Measurements from ENCODE around the gene EXOC3L2. TPM values are rescaled to one million over a fixed set of nuclear protein-coding genes. Genes with fewer than 3 reads are reported as not detected.

EXOC3L2 gene
- total and polyA plus RNA-seq, 2 of the 8 experiments (the other 6 are each of a cell fraction or from before 2014, with no cell fraction given) = 1.4 to 1.6 TPM

GRCh38 chr19:45202637-45203036, 42.6 kb downstream of the EXOC3L2 start:
- Histone ChIP-seq H4K91ac (replicated peaks; ENCODE audit: insufficient read length, low read length) (no peak overlapping the region), H3K79me2 (ENCODE audit: control insufficient read depth in 1 of 2, insufficient read depth in 2 of 2, low read length in 2 of 2) (no peaks in the 10 kb centered on the region), H2BK15ac (ENCODE audit: low read length) (no peak overlapping the region), H2BK5ac (ENCODE audit: low read depth, low read length) (no peak overlapping the region), H3K18ac (ENCODE audit: extremely low read depth, low read length) (no peak overlapping the region), H3K27me3 (replicated peaks in 1 of 4; ENCODE audit: control insufficient read depth in 3 of 4, extremely low read depth in 1 of 4, insufficient read depth in 3 of 4, low read length in 3 of 4) (no peaks in the 10 kb centered on the region), H3K79me1 (ENCODE audit: low read depth, low read length) (no peaks in the 10 kb centered on the region), H3K9ac (replicated peaks in 1 of 4; ENCODE audit: extremely low read depth in 1 of 4, low read depth in 3 of 4, low read length in 3 of 4) (no peak overlapping the region), H3K4me2 (ENCODE audit: insufficient read depth in 1 of 2, low read depth in 2 of 2, low read length in 2 of 2) (no peak overlapping the region), H4K5ac (ENCODE audit: insufficient read length, low read depth, low read length) (no peak overlapping the region), H3K27ac (ENCODE audit: low read depth, low read length) (no peak overlapping the region), H3K23ac (ENCODE audit: insufficient read length) (no peak overlapping the region), H3K36me3 (ENCODE audit: control insufficient read depth in 2 of 4, insufficient read depth in 4 of 4, low read length in 3 of 4) (no peaks in the 10 kb centered on the region), H3K4me3 (ENCODE audit: extremely low read depth in 1 of 4, insufficient read depth in 2 of 4, low read depth in 3 of 4, low read length in 4 of 4) (no peak overlapping the region), H2BK120ac (replicated peaks; ENCODE audit: low read depth, low read length) (no peak overlapping the region), H3K4ac (replicated peaks; ENCODE audit: insufficient read length, low read depth, low read length) (no peak overlapping the region), H2BK20ac (ENCODE audit: low read length) (no peak overlapping the region), H3K9me3 (ENCODE audit: insufficient read depth in 2 of 2, low read depth in 1 of 2, low read length in 1 of 2) (no peaks in the 10 kb centered on the region), H3K56ac (replicated peaks; ENCODE audit: insufficient read length, low read depth, low read length) (no peak overlapping the region), H2AK5ac (ENCODE audit: low read depth, low read length) (no peak overlapping the region), H3K23me2 (ENCODE audit: low read depth, low read length) (no peaks in the 10 kb centered on the region), H3K4me1 (replicated peaks in 1 of 4; ENCODE audit: control insufficient read depth in 3 of 4, insufficient read depth in 4 of 4, low read length in 3 of 4) (no peaks in the 10 kb centered on the region), H4K8ac (ENCODE audit: extremely low read depth, insufficient read depth, low read length) (no peak overlapping the region), H2AFZ (ENCODE audit: low read length) (no peak overlapping the region), H4K20me1 (replicated peaks in 1 of 2; ENCODE audit: control insufficient read depth in 1 of 2, insufficient read depth in 2 of 2, low read length in 2 of 2) (no peaks in the 10 kb centered on the region), H2BK12ac (ENCODE audit: low read depth, low read length) (no peak overlapping the region), H3K14ac (ENCODE audit: insufficient read length) (no peak overlapping the region)
- no peak for FAIRE-seq
- ChIA-PET POLR2A (ENCODE audit: partially characterized antibody) (interaction anchor here (1.5 kb wide), 1 partner anchor 46 kb away, joined by 4 read pairs; no protein-coding TSS in a partner anchor), CTCF (ENCODE audit: partially characterized antibody) (interaction anchor here (1.0 to 8.3 kb wide), 5 partner anchors 9 to 134 kb away, joined by 3 to 106 read pairs (median 7); partner anchors contain the start of gene EXOC3L2)
- DNase-seq (ENCODE audit: low read depth in 1 of 2, low spot score in 2 of 2) = no peak
- WGBS, 2 experiments (ENCODE audit: extremely low coverage in 1 of 2, insufficient coverage in 1 of 2, insufficient read length in 1 of 2, insufficient replicate concordance in 2 of 2, low coverage in 1 of 2, low lambda C conversion rate in 2 of 2, missing lambda C conversion rate in 1 of 2) = 91% methylated on average over 6 of the region's 6 CpGs; no CpG with 5 or more reads in 1 of the 2 experiments
- TF ChIP-seq HDAC2 (IDR thresholded peaks at IDR 0.05; ENCODE audit: borderline replicate concordance in 1 of 2, low read depth in 2 of 2, low read length in 2 of 2) (no peak), HDAC6 (IDR thresholded peaks at IDR 0.05; ENCODE audit: low read depth, low read length) (no peak), FOSL1 (IDR thresholded peaks at IDR 0.05; ENCODE audit: insufficient read depth, low read depth, low read length) (no peak), POU5F1 (IDR thresholded peaks at IDR 0.05; ENCODE audit: low read depth, low read length) (no peak), BRCA1 (IDR thresholded peaks at IDR 0.05; ENCODE audit: low read depth, low read length) (no peak), POLR2A (IDR thresholded peaks at IDR 0.05; ENCODE audit: control extremely low read depth in 1 of 2, low read depth in 2 of 2, low read length in 2 of 2) (no peak), TBP (IDR thresholded peaks at IDR 0.05; ENCODE audit: low read depth, low read length) (no peak), TAF1 (IDR thresholded peaks at IDR 0.05; ENCODE audit: low read depth, low read length) (no peak), SIN3A (conservative IDR thresholded peaks at IDR 0.05 in 1 of 2, IDR thresholded peaks at IDR 0.05 in 1 of 2; ENCODE audit: low read depth in 1 of 2, low read length in 2 of 2) (no peak), JUND (IDR thresholded peaks at IDR 0.05; ENCODE audit: low read length) (no peak), RAD21 (IDR thresholded peaks at IDR 0.05 in 1 of 2, conservative IDR thresholded peaks at IDR 0.05 in 1 of 2; ENCODE audit: low read depth in 2 of 2, low read length in 2 of 2) (no peak), KDM4A (IDR thresholded peaks at IDR 0.05; ENCODE audit: low read depth, low read length, severe bottlenecking) (no peak)
- TF ChIP-seq, protein P1, sequence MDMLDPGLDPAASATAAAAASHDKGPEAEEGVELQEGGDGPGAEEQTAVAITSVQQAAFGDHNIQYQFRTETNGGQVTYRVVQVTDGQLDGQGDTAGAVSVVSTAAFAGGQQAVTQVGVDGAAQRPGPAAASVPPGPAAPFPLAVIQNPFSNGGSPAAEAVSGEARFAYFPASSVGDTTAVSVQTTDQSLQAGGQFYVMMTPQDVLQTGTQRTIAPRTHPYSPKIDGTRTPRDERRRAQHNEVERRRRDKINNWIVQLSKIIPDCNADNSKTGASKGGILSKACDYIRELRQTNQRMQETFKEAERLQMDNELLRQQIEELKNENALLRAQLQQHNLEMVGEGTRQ (IDR thresholded peaks at IDR 0.05; ENCODE audit: low read length) = no peak

Data from H1 (cell line).